Measurements from ENCODE around the gene TEDC2. TPM values are rescaled to one million over a fixed set of nuclear protein-coding genes. Genes with fewer than 3 reads are reported as not detected.

TEDC2 gene
- total and polyA plus RNA-seq, 10 of the 15 experiments (the other 5 are each of a cell fraction or from before 2014, with no cell fraction given), result 0.23 to 47.9 (median 19.1) TPM

DNA sequence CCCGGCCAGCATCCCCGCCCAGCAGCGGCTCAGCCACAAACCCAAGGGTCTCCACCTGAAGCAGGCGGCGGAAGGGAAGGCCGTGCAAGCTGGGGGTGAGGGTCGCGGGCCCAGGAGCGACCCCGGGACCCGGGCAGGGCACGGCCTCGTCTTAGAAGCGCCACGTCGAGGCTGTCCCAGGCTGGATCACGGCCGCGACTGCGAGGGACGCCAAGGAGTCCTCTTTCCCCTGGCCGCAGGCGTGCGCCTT, 31.2 kb upstream of the TEDC2 start:
- FAIRE-seq (no peak), ATAC-seq (peak; percentile 66), DNase-seq (ENCODE audit: low read depth, low spot score) (no peak)
- Histone ChIP-seq H3K4me1 (ENCODE audit: control insufficient read depth, insufficient read depth, low read length) (peaks cover 6% of the 10 kb centered on the region), H3K4me3 (peak overlapping the region; percentile 84), H3K27me3 (replicated peaks in 1 of 2; ENCODE audit: control insufficient read depth in 2 of 2, insufficient read depth in 2 of 2, low read length in 1 of 2) (no peaks in the 10 kb centered on the region), H3K9me3 (replicated peaks; ENCODE audit: control insufficient read depth, insufficient read depth, low read length) (no peaks in the 10 kb centered on the region), H4K20me1 (ENCODE audit: control insufficient read depth, insufficient read depth) (no peaks in the 10 kb centered on the region), H3K9ac (ENCODE audit: control insufficient read depth, insufficient read depth, low read length) (peak overlapping the region; percentile 70), H3K36me3 (ENCODE audit: control insufficient read depth in 2 of 2, insufficient read depth in 2 of 2, low read length in 1 of 2) (peaks cover 12 to 14% of the 10 kb centered on the region in 2 experiments; a peak in 3 of 4 replicates), H3K4me2 (ENCODE audit: control insufficient read depth, insufficient read depth) (peak overlapping the region; percentile 62), H3K27ac (ENCODE audit: control insufficient read depth, insufficient read depth) (peak overlapping the region; percentile 82), H3K79me2 (ENCODE audit: control insufficient read depth, insufficient read depth, low read length) (peaks cover 28% of the 10 kb centered on the region), H2AFZ (ENCODE audit: control insufficient read depth, low read depth, low read length) (peak overlapping the region; percentile 99)
- WGBS (ENCODE audit: insufficient coverage, insufficient replicate concordance, low lambda C conversion rate, missing lambda C conversion rate), result 0% methylated on average over 22 of the region's 24 CpGs
- ChIA-PET RAD21 (ENCODE audit: unreplicated experiment) (interaction anchor here (2.5 kb wide), 2 partner anchors 46 to 58 kb away, joined by 8 to 21 read pairs; partner anchors contain the start of gene TBC1D24), CTCF (interaction anchor here (0.9 to 4.2 kb wide), 5 partner anchors 11 to 177 kb away, joined by 3 to 20 read pairs (median 5); partner anchors contain the start of gene ECI1), SMC1A (ENCODE audit: uncharacterized antibody, unreplicated experiment) (interaction anchor here (0.8 to 1.8 kb wide), 2 partner anchors 39 to 60 kb away, joined by 3 to 8 read pairs; no protein-coding TSS in a partner anchor), POLR2A (interaction anchor here (1.5 to 2.3 kb wide), 4 partner anchors 13 to 177 kb away, joined by 3 to 9 read pairs (median 5); partner anchors contain the start of gene ECI1)
- in situ Hi-C loops (cut with MboI), result no loop called here
- intact Hi-C loops (cut with micrococcal nuclease; ENCODE audit: unreplicated experiment), result loop anchor here (1.0 kb wide), 1 partner anchor 88 kb away; the partner anchor contains the start of gene ABCA3
- BruUV-seq (replicated peaks), result no TSS peak
- TF ChIP-seq, protein P1, sequence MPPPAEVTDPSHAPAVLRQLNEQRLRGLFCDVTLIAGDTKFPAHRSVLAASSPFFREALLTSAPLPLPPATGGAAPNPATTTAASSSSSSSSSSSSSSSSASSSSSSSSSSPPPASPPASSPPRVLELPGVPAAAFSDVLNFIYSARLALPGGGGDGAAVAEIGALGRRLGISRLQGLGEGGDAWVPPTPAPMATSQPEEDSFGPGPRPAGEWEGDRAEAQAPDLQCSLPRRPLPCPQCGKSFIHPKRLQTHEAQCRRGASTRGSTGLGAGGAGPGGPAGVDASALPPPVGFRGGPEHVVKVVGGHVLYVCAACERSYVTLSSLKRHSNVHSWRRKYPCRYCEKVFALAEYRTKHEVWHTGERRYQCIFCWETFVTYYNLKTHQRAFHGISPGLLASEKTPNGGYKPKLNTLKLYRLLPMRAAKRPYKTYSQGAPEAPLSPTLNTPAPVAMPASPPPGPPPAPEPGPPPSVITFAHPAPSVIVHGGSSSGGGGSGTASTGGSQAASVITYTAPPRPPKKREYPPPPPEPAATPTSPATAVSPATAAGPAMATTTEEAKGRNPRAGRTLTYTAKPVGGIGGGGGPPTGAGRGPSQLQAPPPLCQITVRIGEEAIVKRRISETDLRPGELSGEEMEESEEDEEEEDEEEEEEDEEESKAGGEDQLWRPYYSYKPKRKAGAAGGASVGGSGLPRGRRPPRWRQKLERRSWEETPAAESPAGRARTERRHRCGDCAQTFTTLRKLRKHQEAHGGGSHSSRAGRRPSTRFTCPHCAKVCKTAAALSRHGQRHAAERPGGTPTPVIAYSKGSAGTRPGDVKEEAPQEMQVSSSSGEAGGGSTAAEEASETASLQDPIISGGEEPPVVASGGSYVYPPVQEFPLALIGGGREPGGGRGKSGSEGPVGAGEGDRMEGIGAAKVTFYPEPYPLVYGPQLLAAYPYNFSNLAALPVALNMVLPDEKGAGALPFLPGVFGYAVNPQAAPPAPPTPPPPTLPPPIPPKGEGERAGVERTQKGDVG (CRISPR knock-in tag; IDR thresholded peaks at IDR 0.05), result no peak
- TF ChIP-seq CREM (IDR thresholded peaks at IDR 0.05; ENCODE audit: low read depth) (no peak), IKZF1 (conservative IDR thresholded peaks at IDR 0.05) (peak; percentile 88), LARP7 (IDR thresholded peaks at IDR 0.05) (peak; percentile 25; the same call in 1 of the 2 replicates), YY1 (IDR thresholded peaks at IDR 0.05; ENCODE audit: low read depth, low read length) (no peak), NR2F1 (conservative IDR thresholded peaks at IDR 0.05) (no peak; the same call in 1 of the 2 replicates), MTA2 (IDR thresholded peaks at IDR 0.05; ENCODE audit: low read depth) (no peak), FOXK2 (IDR thresholded peaks at IDR 0.05) (no peak), ZNF217 (IDR thresholded peaks at IDR 0.05) (no peak), ZZZ3 (IDR thresholded peaks at IDR 0.05; ENCODE audit: control insufficient read depth, insufficient read length, low read depth) (no peak)
- TF ChIP-seq, protein P2, sequence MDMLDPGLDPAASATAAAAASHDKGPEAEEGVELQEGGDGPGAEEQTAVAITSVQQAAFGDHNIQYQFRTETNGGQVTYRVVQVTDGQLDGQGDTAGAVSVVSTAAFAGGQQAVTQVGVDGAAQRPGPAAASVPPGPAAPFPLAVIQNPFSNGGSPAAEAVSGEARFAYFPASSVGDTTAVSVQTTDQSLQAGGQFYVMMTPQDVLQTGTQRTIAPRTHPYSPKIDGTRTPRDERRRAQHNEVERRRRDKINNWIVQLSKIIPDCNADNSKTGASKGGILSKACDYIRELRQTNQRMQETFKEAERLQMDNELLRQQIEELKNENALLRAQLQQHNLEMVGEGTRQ (IDR thresholded peaks at IDR 0.05; ENCODE audit: borderline replicate concordance, low read depth, low read length), result no peak
- TF ChIP-seq, protein P3, sequence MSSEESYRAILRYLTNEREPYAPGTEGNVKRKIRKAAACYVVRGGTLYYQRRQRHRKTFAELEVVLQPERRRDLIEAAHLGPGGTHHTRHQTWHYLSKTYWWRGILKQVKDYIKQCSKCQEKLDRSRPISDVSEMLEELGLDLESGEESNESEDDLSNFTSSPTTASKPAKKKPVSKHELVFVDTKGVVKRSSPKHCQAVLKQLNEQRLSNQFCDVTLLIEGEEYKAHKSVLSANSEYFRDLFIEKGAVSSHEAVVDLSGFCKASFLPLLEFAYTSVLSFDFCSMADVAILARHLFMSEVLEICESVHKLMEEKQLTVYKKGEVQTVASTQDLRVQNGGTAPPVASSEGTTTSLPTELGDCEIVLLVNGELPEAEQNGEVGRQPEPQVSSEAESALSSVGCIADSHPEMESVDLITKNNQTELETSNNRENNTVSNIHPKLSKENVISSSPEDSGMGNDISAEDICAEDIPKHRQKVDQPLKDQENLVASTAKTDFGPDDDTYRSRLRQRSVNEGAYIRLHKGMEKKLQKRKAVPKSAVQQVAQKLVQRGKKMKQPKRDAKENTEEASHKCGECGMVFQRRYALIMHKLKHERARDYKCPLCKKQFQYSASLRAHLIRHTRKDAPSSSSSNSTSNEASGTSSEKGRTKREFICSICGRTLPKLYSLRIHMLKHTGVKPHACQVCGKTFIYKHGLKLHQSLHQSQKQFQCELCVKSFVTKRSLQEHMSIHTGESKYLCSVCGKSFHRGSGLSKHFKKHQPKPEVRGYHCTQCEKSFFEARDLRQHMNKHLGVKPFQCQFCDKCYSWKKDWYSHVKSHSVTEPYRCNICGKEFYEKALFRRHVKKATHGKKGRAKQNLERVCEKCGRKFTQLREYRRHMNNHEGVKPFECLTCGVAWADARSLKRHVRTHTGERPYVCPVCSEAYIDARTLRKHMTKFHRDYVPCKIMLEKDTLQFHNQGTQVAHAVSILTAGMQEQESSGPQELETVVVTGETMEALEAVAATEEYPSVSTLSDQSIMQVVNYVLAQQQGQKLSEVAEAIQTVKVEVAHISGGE (CRISPR knock-in tag; IDR thresholded peaks at IDR 0.05), result no peak
- TF ChIP-seq, protein P4, sequence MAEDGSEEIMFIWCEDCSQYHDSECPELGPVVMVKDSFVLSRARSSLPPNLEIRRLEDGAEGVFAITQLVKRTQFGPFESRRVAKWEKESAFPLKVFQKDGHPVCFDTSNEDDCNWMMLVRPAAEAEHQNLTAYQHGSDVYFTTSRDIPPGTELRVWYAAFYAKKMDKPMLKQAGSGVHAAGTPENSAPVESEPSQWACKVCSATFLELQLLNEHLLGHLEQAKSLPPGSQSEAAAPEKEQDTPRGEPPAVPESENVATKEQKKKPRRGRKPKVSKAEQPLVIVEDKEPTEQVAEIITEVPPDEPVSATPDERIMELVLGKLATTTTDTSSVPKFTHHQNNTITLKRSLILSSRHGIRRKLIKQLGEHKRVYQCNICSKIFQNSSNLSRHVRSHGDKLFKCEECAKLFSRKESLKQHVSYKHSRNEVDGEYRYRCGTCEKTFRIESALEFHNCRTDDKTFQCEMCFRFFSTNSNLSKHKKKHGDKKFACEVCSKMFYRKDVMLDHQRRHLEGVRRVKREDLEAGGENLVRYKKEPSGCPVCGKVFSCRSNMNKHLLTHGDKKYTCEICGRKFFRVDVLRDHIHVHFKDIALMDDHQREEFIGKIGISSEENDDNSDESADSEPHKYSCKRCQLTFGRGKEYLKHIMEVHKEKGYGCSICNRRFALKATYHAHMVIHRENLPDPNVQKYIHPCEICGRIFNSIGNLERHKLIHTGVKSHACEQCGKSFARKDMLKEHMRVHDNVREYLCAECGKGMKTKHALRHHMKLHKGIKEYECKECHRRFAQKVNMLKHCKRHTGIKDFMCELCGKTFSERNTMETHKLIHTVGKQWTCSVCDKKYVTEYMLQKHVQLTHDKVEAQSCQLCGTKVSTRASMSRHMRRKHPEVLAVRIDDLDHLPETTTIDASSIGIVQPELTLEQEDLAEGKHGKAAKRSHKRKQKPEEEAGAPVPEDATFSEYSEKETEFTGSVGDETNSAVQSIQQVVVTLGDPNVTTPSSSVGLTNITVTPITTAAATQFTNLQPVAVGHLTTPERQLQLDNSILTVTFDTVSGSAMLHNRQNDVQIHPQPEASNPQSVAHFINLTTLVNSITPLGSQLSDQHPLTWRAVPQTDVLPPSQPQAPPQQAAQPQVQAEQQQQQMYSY (CRISPR knock-in tag; IDR thresholded peaks at IDR 0.05), result no peak

Measured in GM12878 (cell line).